ENCODE data around the gene CHTOP.
"Not testable (repeated sequence)": the region's sequence is repeated elsewhere in the genome, so short reads cannot be mapped to it uniquely, and the experiment has no call there.

CHTOP gene

DNA sequence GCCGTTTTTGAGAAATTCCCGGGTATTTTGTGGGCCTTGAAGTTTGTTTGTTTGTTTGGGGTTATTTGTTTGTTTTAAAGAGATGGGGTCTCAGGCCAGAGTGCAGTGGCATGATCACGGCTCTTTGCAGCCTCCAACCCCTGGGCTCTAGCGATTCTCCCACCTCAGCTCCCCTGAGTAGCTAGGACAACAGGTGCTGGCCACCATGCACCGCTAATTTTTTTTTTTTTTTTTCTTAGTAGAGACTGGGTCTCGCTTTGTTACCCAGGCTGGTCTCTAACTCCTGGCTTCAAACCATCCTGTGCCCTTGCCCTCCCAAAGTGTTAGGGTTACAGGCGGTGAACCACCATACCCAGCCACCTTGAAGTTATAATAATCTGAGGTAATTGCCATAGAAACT, 2.0 kb downstream of the CHTOP start:
- ATAC-seq (ENCODE audit: low read depth) (no peak), DNase-seq (ENCODE audit: low spot score) (no peak)
- H3K4me1 ChIP-seq (ENCODE audit: insufficient read depth, poor library complexity, severe bottlenecking) = no peaks in the 10 kb centered on the region
- H3K27ac ChIP-seq (ENCODE audit: poor library complexity, severe bottlenecking) = peak overlapping the region; percentile 91
- TF ChIP-seq, protein P1, sequence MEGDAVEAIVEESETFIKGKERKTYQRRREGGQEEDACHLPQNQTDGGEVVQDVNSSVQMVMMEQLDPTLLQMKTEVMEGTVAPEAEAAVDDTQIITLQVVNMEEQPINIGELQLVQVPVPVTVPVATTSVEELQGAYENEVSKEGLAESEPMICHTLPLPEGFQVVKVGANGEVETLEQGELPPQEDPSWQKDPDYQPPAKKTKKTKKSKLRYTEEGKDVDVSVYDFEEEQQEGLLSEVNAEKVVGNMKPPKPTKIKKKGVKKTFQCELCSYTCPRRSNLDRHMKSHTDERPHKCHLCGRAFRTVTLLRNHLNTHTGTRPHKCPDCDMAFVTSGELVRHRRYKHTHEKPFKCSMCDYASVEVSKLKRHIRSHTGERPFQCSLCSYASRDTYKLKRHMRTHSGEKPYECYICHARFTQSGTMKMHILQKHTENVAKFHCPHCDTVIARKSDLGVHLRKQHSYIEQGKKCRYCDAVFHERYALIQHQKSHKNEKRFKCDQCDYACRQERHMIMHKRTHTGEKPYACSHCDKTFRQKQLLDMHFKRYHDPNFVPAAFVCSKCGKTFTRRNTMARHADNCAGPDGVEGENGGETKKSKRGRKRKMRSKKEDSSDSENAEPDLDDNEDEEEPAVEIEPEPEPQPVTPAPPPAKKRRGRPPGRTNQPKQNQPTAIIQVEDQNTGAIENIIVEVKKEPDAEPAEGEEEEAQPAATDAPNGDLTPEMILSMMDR (IDR thresholded peaks at IDR 0.05; ENCODE audit: poor library complexity, severe bottlenecking) = no peak
- no peaks in the 10 kb centered on the region for H3K9me3 ChIP-seq (ENCODE audit: severe bottlenecking)
- H3K36me3 ChIP-seq (ENCODE audit: low read depth) = peaks cover 62% of the 10 kb centered on the region
- H3K27me3 ChIP-seq (ENCODE audit: insufficient read depth, poor library complexity, severe bottlenecking) = no peaks in the 10 kb centered on the region
- H3K4me3 ChIP-seq (ENCODE audit: severe bottlenecking) = no peak overlapping the region

DNA sequence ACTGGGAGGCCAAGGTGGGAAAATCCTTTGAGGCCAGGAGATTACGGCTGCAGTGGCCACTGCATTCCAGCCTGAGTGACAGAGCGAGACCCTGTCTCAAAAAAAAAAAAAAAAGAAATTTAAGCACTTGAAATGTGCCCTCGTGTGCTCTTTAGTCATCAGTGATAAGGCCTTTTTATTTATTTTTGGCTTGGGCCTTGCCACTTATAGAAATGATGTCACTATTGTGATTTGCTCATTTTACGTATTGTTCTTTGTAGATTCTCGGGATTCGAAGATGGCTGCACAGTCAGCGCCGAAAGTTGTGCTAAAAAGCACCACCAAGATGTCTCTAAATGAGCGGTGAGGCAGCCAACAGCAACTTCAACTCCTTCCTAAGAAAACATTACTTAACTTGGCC, 2.4 kb downstream of the CHTOP start:
- no peaks in the 10 kb centered on the region for H3K9me3 ChIP-seq (ENCODE audit: severe bottlenecking)
- H3K4me3 ChIP-seq (ENCODE audit: severe bottlenecking) = no peak overlapping the region
- H3K36me3 ChIP-seq (ENCODE audit: low read depth) = peaks cover 66% of the 10 kb centered on the region
- H3K4me1 ChIP-seq (ENCODE audit: insufficient read depth, poor library complexity, severe bottlenecking) = no peaks in the 10 kb centered on the region
- TF ChIP-seq, protein P1 (IDR thresholded peaks at IDR 0.05; ENCODE audit: poor library complexity, severe bottlenecking) = no peak
- H3K27me3 ChIP-seq (ENCODE audit: insufficient read depth, poor library complexity, severe bottlenecking) = no peaks in the 10 kb centered on the region
- no peak overlapping the region for H3K27ac ChIP-seq (ENCODE audit: poor library complexity, severe bottlenecking)
- ATAC-seq (ENCODE audit: low read depth) (no peak), DNase-seq (ENCODE audit: low spot score) (no peak)

DNA sequence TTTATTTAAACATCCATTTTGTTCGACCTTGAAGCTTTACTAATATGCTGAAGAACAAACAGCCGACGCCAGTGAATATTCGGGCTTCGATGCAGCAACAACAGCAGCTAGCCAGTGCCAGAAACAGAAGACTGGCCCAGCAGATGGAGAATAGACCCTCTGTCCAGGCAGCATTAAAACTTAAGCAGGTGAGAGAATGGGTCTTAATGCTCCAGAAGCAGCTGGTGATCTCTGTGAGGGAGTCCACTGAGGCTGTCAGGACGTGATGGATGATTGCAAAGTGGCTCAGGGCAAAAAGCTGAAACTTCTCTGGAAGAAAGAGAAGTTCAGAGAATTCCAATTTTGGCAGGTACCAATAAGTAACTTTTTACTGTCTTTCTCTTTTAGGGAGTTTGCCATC, 4.4 kb downstream of the CHTOP start:
- Histone ChIP-seq H3K27me3 (ENCODE audit: insufficient read depth, poor library complexity, severe bottlenecking) (no peaks in the 10 kb centered on the region), H3K4me3 (ENCODE audit: severe bottlenecking) (no peak overlapping the region), H3K4me1 (ENCODE audit: insufficient read depth, poor library complexity, severe bottlenecking) (no peaks in the 10 kb centered on the region), H3K27ac (ENCODE audit: poor library complexity, severe bottlenecking) (no peak overlapping the region), H3K9me3 (ENCODE audit: severe bottlenecking) (no peaks in the 10 kb centered on the region), H3K36me3 (ENCODE audit: low read depth) (peaks cover 86% of the 10 kb centered on the region)
- TF ChIP-seq, protein P1 (IDR thresholded peaks at IDR 0.05; ENCODE audit: poor library complexity, severe bottlenecking) = no peak
- DNase-seq (ENCODE audit: low spot score) (no peak), ATAC-seq (ENCODE audit: low read depth) (no peak)

DNA sequence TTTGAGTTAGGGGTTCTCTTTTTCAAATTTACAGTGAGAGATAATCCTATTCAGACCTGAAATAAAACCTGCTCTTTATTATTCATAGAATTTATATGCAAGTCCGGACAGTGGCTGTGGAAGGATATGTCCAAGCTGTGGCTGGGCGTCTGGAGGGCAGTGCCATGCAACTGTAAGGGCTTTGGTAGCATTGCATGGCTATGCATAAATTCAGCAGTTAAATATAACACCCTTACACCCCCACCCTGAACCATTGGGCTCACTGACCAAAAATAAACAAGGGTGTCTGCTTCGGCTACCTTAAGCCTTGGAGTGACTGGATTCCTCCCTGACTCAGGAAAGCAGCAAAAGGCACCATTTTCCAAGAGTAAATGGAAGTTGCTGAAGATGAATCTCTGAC, 5.4 kb downstream of the CHTOP start:
- no peak for ATAC-seq (ENCODE audit: low read depth)
- Histone ChIP-seq H3K9me3 (ENCODE audit: severe bottlenecking) (no peaks in the 10 kb centered on the region), H3K27ac (ENCODE audit: poor library complexity, severe bottlenecking) (no peak overlapping the region), H3K27me3 (ENCODE audit: insufficient read depth, poor library complexity, severe bottlenecking) (no peaks in the 10 kb centered on the region), H3K4me3 (ENCODE audit: severe bottlenecking) (no peak overlapping the region), H3K4me1 (ENCODE audit: insufficient read depth, poor library complexity, severe bottlenecking) (no peaks in the 10 kb centered on the region), H3K36me3 (ENCODE audit: low read depth) (peaks cover 96% of the 10 kb centered on the region)
- DNase-seq (ENCODE audit: low spot score) = no peak
- TF ChIP-seq, protein P1 (IDR thresholded peaks at IDR 0.05; ENCODE audit: poor library complexity, severe bottlenecking) = no peak

DNA sequence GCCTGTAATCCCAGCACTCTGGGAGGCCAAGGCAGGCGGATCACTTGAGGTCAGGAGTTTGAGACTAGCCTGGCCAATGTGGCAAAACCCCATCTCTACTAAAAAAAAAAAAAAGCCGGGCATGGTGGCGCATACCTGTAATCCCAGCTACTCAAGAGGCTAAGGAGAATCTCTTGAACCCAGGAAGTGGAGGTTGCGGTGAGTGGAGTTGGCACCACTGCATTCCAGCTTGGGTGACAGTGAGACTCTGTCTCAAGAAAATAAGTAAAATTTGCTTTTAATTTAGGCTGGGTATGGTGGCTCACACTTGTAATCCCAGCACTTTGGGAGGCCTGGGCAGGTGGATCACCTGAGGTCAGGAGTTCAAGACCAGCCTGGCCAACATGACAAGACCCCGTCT, 6.3 kb downstream of the CHTOP start:
- not testable (repeated sequence) for H3K4me1 ChIP-seq (ENCODE audit: insufficient read depth, poor library complexity, severe bottlenecking); H3K27ac ChIP-seq (ENCODE audit: poor library complexity, severe bottlenecking); H3K9me3 ChIP-seq (ENCODE audit: severe bottlenecking); H3K27me3 ChIP-seq (ENCODE audit: insufficient read depth, poor library complexity, severe bottlenecking); ATAC-seq (ENCODE audit: low read depth); H3K4me3 ChIP-seq (ENCODE audit: severe bottlenecking); DNase-seq (ENCODE audit: low spot score)
- peaks cover 100% of the 10 kb centered on the region for H3K36me3 ChIP-seq (ENCODE audit: low read depth)
